Endothelial cell of umbilical vein (primary cell): ENCODE data around the gene RBPJ. TPM values are rescaled to one million over a fixed set of nuclear protein-coding genes. Genes with fewer than 3 reads are reported as not detected.

Experiments
- BruUV-seq: library from RNA; stranded (reverse); fragments of 400-500 nt; replicated peaks from 2 replicates; lab custom pipeline; 2021; lab: Mats Ljungman, UMichigan
- CTCF ChIA-PET: fragments of 300-600, 350-600 bp; sonication (Branson Sonifier 250); formaldehyde crosslinking; loops from one replicate; lab custom pipeline; 2021; ENCODE audit warnings: antibody characterized with exemption, inconsistent platforms; lab: Charles Lee
- POLR2A ChIA-PET: fragments of 300-600, 350-600 bp; sonication (Branson Sonifier 250); formaldehyde crosslinking; loops from one replicate; lab custom pipeline; 2021; ENCODE audit warnings: antibody characterized with exemption, inconsistent platforms; lab: Charles Lee
- DNase-seq: peaks from one replicate; pipeline ENCODE4 v3.0.0-alpha.2; 2011; ENCODE audit warnings: low read depth, low spot score
- FAIRE-seq: peaks from 2 replicates; lab custom pipeline; 2011; peaks lifted over from hg19 to GRCh38; lab: Jason Lieb, UNC
- H2AFZ ChIP-seq: 2 replicates; pipeline ENCODE4 v1.6.0; 2012; ENCODE audit warnings: low read depth, low read length, control low read depth, inconsistent platforms
- H3K27ac ChIP-seq: 2 replicates; pipeline ENCODE4 v1.5.1; 2011; ENCODE audit warnings: low read depth, mild to moderate bottlenecking, control low read depth, low read length, moderate library complexity; ENCODE audit not compliant: insufficient read depth
- H3K27me3 ChIP-seq, 2 experiments: 2 replicates each; pipeline versions ENCODE4 v1.6.0 to v1.6.1; 2011; ENCODE audit warnings: low read length in 2 of 2, mixed read lengths in 1 of 2; ENCODE audit not compliant: control insufficient read depth in 2 of 2, insufficient read depth in 2 of 2
- H3K36me3 ChIP-seq, 2 experiments: 2 replicates in 1 of 2; 3 replicates in 1 of 2; pipeline ENCODE4 v1.5.1; 2011; ENCODE audit warnings: low read length in 2 of 2, mild to moderate bottlenecking in 1 of 2, moderate library complexity in 1 of 2; ENCODE audit not compliant: control insufficient read depth in 2 of 2, insufficient read depth in 2 of 2; ENCODE audit errors: extremely low read depth in 1 of 2
- H3K4me1 ChIP-seq: 3 replicates; pipeline ENCODE4 v1.5.1; 2011; ENCODE audit warnings: mild to moderate bottlenecking, low read length; ENCODE audit not compliant: control insufficient read depth, insufficient read depth; ENCODE audit errors: extremely low read depth
- H3K4me2 ChIP-seq: 2 replicates; pipeline ENCODE4 v1.6.1; 2011; ENCODE audit warnings: low read length, control low read depth, mixed read lengths; ENCODE audit not compliant: insufficient read depth
- H3K4me3 ChIP-seq, 3 experiments: fragments of 200-600 bp in 1 of 3; sonication (generic), shearing (Covaris generic) in 1 of 3; replicated peaks in 1 of 3; 2 replicates each; pipeline ENCODE4 v1.5.1; 2011 to 2016; ENCODE audit warnings: control low read depth in 3 of 3, low read length in 3 of 3, mild to moderate bottlenecking in 2 of 3, inconsistent platforms in 1 of 3, low read depth in 1 of 3, moderate library complexity in 1 of 3; ENCODE audit not compliant: insufficient read depth in 1 of 3
- H3K79me2 ChIP-seq: 2 replicates; pipeline ENCODE4 v1.6.0; 2012; ENCODE audit warnings: low read length, inconsistent platforms; ENCODE audit not compliant: control insufficient read depth, insufficient read depth
- H3K9ac ChIP-seq: replicated peaks from 2 replicates; pipeline ENCODE3; 2011; ENCODE audit warnings: low read length, control low read depth; ENCODE audit not compliant: insufficient read depth; ENCODE audit errors: extremely low read depth
- H3K9me1 ChIP-seq: replicated peaks from 3 replicates; pipeline ENCODE4 v1.6.0; 2011; ENCODE audit warnings: mild to moderate bottlenecking, low read length; ENCODE audit not compliant: control insufficient read depth, insufficient read depth; ENCODE audit errors: extremely low read depth
- H3K9me3 ChIP-seq: replicated peaks from 2 replicates; pipeline ENCODE4 v1.5.1; 2012; ENCODE audit warnings: low read length, inconsistent platforms; ENCODE audit not compliant: control insufficient read depth, insufficient read depth
- H4K20me1 ChIP-seq: replicated peaks from 2 replicates; pipeline ENCODE3; 2011; ENCODE audit warnings: mild to moderate bottlenecking, low read length; ENCODE audit not compliant: control insufficient read depth, insufficient read depth; ENCODE audit errors: extremely low read depth
- CTCF ChIP-seq, 2 donors: IDR thresholded peaks; 1 replicate in 1 of 2; 2 replicates in 1 of 2; pipeline ENCODE4 v1.5.1; 2011; ENCODE audit warnings: low read length in 2 of 2, mild to moderate bottlenecking in 2 of 2, moderate library complexity in 2 of 2, control low read depth in 1 of 2, inconsistent platforms in 1 of 2, low read depth in 1 of 2; ENCODE audit not compliant: insufficient read depth in 1 of 2; ENCODE audit errors: extremely low read depth in 1 of 2
- EZH2 ChIP-seq: IDR thresholded peaks from 2 replicates; pipeline ENCODE4 v1.6.1; 2012; ENCODE audit warnings: borderline replicate concordance, low read depth, mild to moderate bottlenecking, moderate library complexity, low read length, inconsistent platforms; ENCODE audit not compliant: severe bottlenecking
- FOS ChIP-seq: IDR thresholded peaks from 2 replicates; pipeline ENCODE4 v1.6.1; 2011; ENCODE audit warnings: mild to moderate bottlenecking, low read length, moderate library complexity, borderline replicate concordance; ENCODE audit not compliant: insufficient read depth
- GATA2 ChIP-seq: IDR thresholded peaks from 2 replicates; pipeline ENCODE4 v1.7.0; 2011; ENCODE audit warnings: low read depth, mild to moderate bottlenecking, moderate library complexity, mixed read lengths, low read length; ENCODE audit not compliant: insufficient read length, insufficient read depth
- JUN ChIP-seq: IDR thresholded peaks from 2 replicates; pipeline ENCODE4 v1.6.1; 2011; ENCODE audit warnings: borderline replicate concordance, low read depth; ENCODE audit not compliant: insufficient read length, insufficient read depth
- MAX ChIP-seq: IDR thresholded peaks from 2 replicates; pipeline ENCODE4 v1.6.1; 2011; ENCODE audit not compliant: insufficient read depth, insufficient read length
- MYC ChIP-seq: IDR thresholded peaks from one replicate; pipeline ENCODE4 v1.6.1; 2011; ENCODE audit warnings: mild to moderate bottlenecking, low read depth, low read length
- POLR2A ChIP-seq: IDR thresholded peaks from 2 replicates; pipeline ENCODE4 v1.6.1; 2012; ENCODE audit warnings: low read depth, mild to moderate bottlenecking, control low read depth, low read length
- POLR2AphosphoS5 ChIP-seq: IDR thresholded peaks from 2 replicates; pipeline ENCODE4 v1.6.1; 2012; ENCODE audit warnings: low read depth, mild to moderate bottlenecking, control low read depth, low read length, moderate library complexity; ENCODE audit not compliant: insufficient read depth
- dilution Hi-C: fragments of 300-500 bp; cut with MboI; formaldehyde crosslinking; loops from one replicate; pipeline ENCODE4 v1.15.0; 2019; ENCODE audit warnings: low sequenced_read_pairs; ENCODE audit not compliant: extremely low pct_ligation_motif_present
- intact Hi-C: fragments of 100-400 bp; cut with micrococcal nuclease; formaldehyde crosslinking; loops from one replicate; pipeline ENCODE4 v1.10.0; 2022
- polyA plus RNA-seq, 4 experiments: library from polyadenylated mRNA; depleted of rRNA in 3 of 4; stranded (reverse) in 3 of 4; unstranded in 1 of 4; fragments of >200 nt; gene quantifications; 2 replicates each; pipeline versions ENCODE4 v1.2.1 to v1.2.3, GENCODE V29; 2011 to 2012; ENCODE audit warnings: missing spikeins in 1 of 4
- total RNA-seq: library from RNA; stranded (reverse); gene quantifications from 2 replicates; pipeline ENCODE4 v1.2.3, GENCODE V29; 2021

The RBPJ gene
- total and polyA plus RNA-seq, 2 donors (not counting 3 experiments of a cell fraction or from before 2014, with no cell fraction given) = 17.0 to 42.9 TPM

- Histone ChIP-seq H3K4me1 (no peaks in the 10 kb centered on the region), H3K36me3 (no peaks in the 10 kb centered on the region), H3K27me3 (peaks cover 4 to 11% of the 10 kb centered on the region in 2 experiments), H2AFZ (no peak overlapping the region), H3K9me1 (no peaks in the 10 kb centered on the region), H3K27ac (no peak overlapping the region), H3K4me2 (no peak overlapping the region), H3K4me3 (no peak overlapping the region), H3K79me2 (no peaks in the 10 kb centered on the region), H3K9me3 (no peaks in the 10 kb centered on the region), H4K20me1 (no peaks in the 10 kb centered on the region), H3K9ac (no peak overlapping the region)
- TF ChIP-seq JUN (no peak), GATA2 (no peak), CTCF (IDR thresholded peaks at IDR 0.05; ENCODE audit: extremely low read depth in 1 of 2, insufficient read depth in 1 of 2, low read depth in 1 of 2, low read length in 2 of 2) (no peak), MAX (no peak), EZH2 (no peak), POLR2A (no peak), MYC (no peak), FOS (no peak), POLR2AphosphoS5 (no peak)
- ChIA-PET POLR2A (no interaction called here), CTCF (interaction anchor here (1.0 to 1.8 kb wide), 6 partner anchors 7 to 267 kb away, joined by 3 to 7 read pairs (median 4); no protein-coding TSS in a partner anchor)
- intact Hi-C loops = no loop called here
- no peak for FAIRE-seq
- no TSS peak for BruUV-seq
- dilution Hi-C loops = no loop called here
- DNase-seq = no peak
Measured at GRCh38 chr4:26452565-26453531, 132.0 kb downstream of the RBPJ start.
